HG03378 (cell line): Measurements from ENCODE around the gene SUN5.
"Not testable (repeated sequence)": the region's sequence is repeated elsewhere in the genome, so short reads cannot be mapped to it uniquely, and the experiment has no call there.

Experiments
- ATAC-seq: cut with Tn5 transposase; IDR thresholded peaks from one replicate; pipeline ENCODE4 v1.9.1; 2021; ENCODE audit warnings: mild to moderate bottlenecking, moderate library complexity; ENCODE audit not compliant: unreplicated experiment

Gene SUN5

GRCh38 chr20:32966881-32967781 lies 37.1 kb downstream of the SUN5 start:
- ATAC-seq = no peak

DNA sequence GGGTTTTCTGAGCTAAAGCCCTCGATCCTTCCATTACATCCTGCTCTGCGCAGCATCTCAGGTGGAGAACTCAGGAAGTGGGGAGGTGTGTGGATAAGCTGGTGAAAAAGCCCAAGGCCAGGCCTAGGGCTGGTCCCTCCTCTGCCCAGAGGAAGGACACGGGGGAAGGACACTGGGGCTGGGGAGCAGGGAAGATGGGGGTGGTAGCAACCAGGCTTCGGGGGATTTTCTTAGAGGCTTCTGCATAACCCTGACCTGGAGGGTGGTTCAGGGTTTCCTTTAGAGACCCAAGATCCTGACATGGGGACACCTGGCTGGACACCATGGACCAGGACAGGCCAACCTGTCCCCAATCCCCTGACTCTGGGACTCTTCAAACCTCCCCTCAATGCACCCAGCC lies 37.9 kb downstream of the SUN5 start:
- no peak for ATAC-seq

- no peak for ATAC-seq
These were observed 38.5 kb downstream of the SUN5 start for GRCh38 chr20:32965581-32966373.

DNA sequence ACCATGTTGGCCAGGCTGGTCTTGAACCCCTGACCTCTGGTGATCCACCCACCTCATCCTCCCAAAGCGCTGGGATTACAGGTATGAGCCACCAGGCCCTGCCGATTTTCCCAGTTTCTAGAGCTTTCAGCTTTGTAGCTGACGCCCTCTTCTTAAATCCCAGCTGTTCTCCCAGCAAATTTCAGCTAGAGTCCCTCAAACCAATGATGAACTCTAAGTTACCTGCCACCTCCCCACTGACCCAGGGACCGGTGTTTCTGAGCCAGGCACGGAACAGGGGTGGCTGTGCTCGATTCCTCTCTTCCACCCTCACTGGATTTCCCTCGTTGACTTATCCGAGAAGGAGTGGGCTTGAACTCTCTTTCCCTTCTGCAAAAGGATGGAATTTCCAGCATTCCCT lies 39.1 kb downstream of the SUN5 start:
- no peak for ATAC-seq

GRCh38 chr20:32964575-32964974 lies 39.7 kb downstream of the SUN5 start:
- ATAC-seq = no peak

- ATAC-seq = no peak
These were observed 41.1 kb downstream of the SUN5 start for GRCh38 chr20:32963176-32963575.

DNA sequence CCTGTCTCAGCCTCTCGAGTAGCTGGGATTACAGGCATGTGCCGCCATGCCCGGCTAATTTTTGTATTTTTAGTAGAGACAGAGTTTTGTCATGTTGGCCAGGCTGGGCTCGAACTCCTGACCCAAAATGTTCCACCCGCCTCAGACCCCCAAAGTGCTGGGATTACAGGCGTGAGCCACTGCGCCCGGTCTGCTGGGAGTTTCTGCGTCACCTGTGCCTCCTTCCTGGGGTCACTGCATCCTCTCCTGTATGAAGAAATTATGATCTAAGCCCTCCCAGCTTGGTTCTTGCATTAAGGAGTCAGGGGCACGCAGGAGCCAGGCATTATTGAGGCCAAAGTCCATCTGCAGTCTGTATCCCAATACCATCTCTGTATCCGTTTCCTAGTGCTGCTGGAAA lies 41.6 kb downstream of the SUN5 start:
- not testable (repeated sequence) for ATAC-seq

GRCh38 chr20:32962053-32962452 lies 42.2 kb downstream of the SUN5 start:
- ATAC-seq = no peak

DNA sequence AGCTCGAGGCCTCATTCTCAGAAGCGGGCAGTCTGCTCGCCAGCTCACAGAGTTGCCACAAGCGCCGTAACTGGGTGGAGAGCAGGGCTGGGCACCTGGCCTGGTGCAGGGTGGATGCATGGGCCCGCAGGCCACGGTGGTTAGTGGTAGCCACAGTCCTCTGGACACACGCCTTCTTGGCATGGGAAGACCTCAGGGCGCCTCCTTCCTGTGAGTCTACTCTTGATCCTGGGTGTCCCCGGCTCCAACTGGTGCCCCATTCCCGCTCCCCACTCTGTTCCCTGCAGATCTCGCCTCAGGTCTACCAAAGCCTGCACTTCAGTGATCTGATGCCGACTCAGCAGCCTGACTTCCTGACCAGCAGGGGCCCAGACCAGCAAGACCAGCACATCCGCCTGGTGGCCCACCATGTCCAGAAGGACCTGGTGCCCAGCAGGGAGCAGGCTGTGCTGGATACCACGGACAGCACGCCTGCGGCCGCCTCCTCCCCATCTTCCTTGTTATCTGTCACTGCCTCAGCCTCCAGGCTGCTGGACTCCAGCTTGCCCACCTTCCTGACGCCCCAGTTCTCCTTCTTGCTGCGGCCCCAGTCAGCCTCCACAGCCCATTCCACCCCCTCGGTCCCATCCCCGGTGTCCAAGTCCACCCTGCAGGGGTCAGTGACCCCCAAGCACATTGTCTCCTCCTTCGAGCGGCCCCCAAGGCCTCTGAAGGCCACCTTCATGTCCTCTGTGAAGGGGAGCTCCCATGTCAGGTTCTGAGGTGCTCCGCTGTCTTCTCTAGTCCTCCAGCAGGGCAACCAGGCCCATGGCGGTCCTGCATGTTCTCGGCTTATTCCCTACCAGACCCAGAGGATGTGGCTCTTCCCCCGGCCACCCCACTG lies 43.1 kb downstream of the SUN5 start:
- no peak for ATAC-seq

DNA sequence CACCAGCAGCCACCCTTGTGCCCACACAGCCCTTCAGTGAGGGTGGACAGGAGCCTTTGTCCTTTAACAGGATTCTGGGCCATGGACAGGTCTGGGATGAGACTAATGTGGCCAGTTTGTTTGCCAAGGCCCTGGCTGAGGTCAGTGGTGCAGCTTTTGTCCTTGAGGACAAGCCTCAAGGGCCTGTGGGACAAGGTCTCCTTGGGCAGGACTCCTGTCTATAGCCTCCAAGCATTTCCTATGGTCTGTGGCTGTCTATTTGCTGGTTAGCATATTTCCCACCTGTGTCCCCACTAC lies 44.1 kb downstream of the SUN5 start:
- ATAC-seq = no peak

DNA sequence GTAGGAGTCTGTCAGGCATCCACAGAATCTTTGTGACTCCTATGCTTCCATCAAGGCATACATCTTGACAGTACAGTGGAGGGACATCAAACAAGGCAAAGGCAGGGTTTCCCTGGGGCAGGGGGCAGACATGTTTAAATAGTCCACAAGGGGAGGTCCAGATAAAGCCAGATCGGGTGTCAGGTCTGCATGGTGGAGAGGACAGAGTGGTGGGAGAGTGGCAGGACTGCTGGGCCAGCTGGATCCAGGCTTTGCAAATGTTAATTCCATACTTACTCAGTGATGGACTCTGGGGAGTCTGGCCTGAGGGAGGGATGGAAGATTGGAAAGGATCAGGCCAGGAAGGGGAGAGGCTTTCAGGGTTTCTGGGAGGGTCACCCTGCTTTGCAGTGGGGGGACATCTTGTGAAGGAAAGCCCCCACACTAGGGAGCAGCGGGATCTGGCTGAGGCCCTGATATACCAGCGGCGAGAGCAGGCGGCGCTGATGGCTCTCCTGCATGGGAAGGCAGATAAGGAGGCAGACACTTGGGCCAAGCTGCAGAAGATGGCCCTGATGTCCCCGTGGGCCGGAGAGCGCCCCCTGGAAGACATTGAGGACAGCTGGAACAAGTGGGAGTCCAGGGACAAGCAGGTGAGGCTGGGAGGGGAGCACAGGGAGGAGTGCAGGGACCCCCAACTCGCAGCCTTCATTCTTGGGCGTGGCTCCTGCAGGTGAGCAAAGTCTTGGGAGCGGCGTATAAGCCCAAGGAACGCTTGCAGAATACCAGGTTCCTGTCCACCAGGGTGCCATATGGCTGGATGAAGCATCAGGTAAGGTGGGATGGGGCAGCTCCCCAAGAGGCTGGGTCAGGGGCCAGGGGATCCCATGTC lies 44.6 kb downstream of the SUN5 start:
- ATAC-seq = no peak

- ATAC-seq = no peak
These were observed 45.7 kb downstream of the SUN5 start for GRCh38 chr20:32958574-32958973.

DNA sequence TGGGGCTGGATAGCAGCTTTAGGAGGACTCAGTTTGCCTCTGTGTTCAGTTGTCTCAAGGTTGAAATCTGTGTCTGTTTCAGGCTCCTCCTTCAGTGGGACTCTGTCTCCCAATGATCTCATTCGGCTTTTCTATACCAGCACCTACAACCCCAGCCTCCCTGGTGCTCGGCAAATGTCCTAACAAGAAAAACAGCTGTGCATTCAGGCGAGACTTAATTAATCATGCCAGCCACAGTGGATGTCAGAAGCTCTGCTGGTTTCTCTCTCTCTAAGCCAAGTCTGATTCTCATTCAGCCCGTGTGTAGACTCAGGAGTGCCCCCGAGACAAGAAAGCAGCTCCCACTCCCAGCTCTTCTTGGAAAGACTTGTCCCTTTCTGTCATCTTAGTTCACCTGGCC lies 46.8 kb downstream of the SUN5 start:
- ATAC-seq = no peak

DNA sequence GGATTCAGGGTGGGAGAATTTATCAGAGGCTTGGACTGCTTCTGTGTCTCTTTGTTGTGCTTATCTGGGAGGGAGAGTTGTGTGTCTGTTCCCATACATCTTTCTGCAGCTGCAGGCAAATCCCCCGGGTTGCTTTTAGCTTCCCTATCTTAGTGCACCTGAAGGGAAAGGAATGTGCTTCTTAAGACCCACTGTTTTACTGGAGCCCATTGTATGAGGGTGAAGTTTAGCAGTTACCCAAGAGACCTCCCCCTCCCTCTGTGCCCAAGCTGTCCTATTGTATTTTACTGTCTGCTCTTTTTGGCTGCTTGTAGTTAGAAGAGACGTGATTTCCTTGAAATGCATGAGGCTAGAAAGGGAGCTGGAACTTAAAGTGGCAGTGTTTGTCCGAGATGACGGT lies 53.7 kb downstream of the SUN5 start:
- ATAC-seq = not testable (repeated sequence)

GRCh38 chr20:32946629-32947028 lies 57.6 kb downstream of the SUN5 start:
- no peak for ATAC-seq

GRCh38 chr20:32945710-32946221 lies 58.5 kb downstream of the SUN5 start:
- ATAC-seq = no peak

DNA sequence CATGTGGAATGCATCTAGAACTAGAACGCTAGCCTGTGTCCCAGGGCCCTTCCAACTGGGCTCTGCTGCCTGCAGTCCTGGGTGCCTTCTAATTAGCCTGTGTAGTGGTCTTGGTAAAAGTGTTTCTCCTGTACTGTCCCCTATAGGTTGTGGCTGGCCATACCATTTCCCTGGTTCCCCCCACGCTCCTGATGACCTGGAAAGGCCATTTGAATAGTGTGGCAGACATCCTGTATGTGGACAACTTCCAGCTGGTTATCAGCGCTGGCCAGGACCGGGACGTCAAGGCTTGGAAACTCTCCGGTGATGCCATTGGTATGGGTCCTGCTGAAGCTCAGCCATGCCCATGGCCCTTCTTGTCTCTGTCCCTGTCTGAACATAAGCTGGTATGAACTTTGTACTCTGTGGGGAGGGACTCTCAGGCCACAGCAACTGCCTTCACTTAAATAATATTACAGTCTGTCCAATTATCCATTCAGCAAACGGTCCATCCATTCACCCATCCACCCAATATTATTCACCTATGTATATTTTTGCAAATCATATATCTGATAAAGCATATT lies 60.7 kb downstream of the SUN5 start:
- no peak for ATAC-seq

DNA sequence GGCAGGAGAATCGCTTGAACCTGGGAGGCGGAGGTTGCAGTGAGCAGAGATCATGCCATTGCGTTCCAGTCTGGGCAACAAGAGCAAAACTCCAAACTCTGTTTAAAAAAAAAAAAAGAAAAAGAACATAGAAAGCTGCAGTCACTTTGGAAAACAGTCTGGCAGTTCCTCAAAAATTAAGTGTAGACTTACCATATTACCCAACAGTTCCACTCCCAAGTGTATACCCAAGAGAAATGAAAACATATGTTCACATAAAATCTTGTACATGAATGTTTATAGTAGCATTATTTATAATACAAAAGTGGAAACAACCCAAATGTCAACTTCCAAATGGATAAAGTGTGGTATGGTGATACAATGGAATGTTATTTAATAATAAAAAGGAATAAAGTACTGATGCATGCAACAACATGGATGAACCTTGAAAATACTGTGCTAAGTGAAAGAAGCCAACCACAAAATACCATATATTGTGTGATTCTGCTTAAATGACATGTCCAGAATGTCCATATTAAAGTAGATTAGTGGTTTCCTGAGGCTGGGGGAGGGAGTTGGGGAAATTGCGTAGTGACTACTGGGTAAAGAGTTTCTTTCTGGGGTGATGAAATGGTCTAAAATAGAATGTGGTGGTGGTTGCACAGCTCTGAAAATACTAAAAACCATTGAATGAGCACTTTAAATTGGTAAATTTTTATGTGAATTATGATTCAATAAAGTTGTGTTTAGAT lies 62.9 kb downstream of the SUN5 start:
- no peak for ATAC-seq

DNA sequence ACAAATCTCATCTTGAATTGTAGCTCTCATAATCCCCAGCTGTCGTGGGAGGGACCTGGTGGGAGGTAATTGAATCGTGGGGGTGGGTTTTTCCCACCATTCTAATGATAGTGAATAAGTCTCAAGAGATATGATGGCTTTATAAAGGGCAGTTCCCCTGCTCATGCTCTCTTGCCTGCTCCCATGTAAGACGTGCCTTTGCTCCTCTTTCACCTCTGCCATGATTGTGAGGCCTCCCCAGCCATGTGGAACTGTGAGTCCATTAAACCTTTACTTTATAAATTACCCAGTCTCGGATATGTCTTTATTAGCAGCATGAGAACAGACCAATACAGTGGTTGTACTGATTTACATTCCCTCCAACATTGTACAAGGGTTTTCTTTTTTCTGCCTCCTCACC lies 69.7 kb downstream of the SUN5 start:
- ATAC-seq = no peak
